GM23338 (cell line): Measurements from ENCODE around the gene APOL2. TPM values are rescaled to one million over a fixed set of nuclear protein-coding genes. Genes with fewer than 3 reads are reported as not detected.

Source experiments
- ATAC-seq: fragments of 200-7000 bp; cut with Tn5 transposase; 3 replicates; pipeline ENCODE4 v1.9.1; 2020
- DNase-seq: peaks from one replicate; pipeline ENCODE4 v3.0.0-alpha.2; 2015; ENCODE audit warnings: low spot score
- H2AFZ ChIP-seq: fragments of 200-600 bp; sonication (generic); 2 replicates; pipeline ENCODE4 v1.8.0; 2016; ENCODE audit warnings: antibody characterized with exemption, mild to moderate bottlenecking, moderate library complexity
- H3F3A ChIP-seq: fragments of 200-600 bp; sonication (generic); replicated peaks from 2 replicates; pipeline ENCODE4 v1.8.0; 2017; ENCODE audit warnings: antibody characterized with exemption, mixed run types, low read depth
- H3K27ac ChIP-seq: fragments of 200-600 bp; sonication (generic); 2 replicates; pipeline ENCODE4 v1.6.1; 2016; ENCODE audit warnings: low read depth
- H3K27me3 ChIP-seq: fragments of 200-600 bp; sonication (generic); 2 replicates; pipeline ENCODE4 v1.8.0; 2016; ENCODE audit warnings: mild to moderate bottlenecking, mixed run types, moderate library complexity; ENCODE audit not compliant: insufficient read depth
- H3K36me3 ChIP-seq: fragments of 200-600 bp; sonication (generic); 2 replicates; pipeline ENCODE4 v1.8.0; 2016; ENCODE audit warnings: mild to moderate bottlenecking; ENCODE audit not compliant: insufficient read depth
- H3K4me1 ChIP-seq: fragments of 200-600 bp; sonication (generic); 2 replicates; pipeline ENCODE4 v1.8.0; 2016; ENCODE audit warnings: mild to moderate bottlenecking, moderate library complexity; ENCODE audit not compliant: insufficient read depth
- H3K4me2 ChIP-seq: fragments of 200-600 bp; sonication (generic); 2 replicates; pipeline ENCODE4 v1.7.1; 2017; ENCODE audit warnings: mixed run types
- H3K4me3 ChIP-seq: fragments of 200-600 bp; sonication (generic); 2 replicates; pipeline ENCODE4 v1.6.1; 2016; ENCODE audit warnings: mixed run types
- H3K79me2 ChIP-seq: fragments of 200-600 bp; sonication (generic); replicated peaks from 2 replicates; pipeline ENCODE4 v1.8.0; 2017; ENCODE audit warnings: mild to moderate bottlenecking; ENCODE audit not compliant: insufficient read depth
- H3K9me2 ChIP-seq: fragments of 200-600 bp; sonication (generic); 2 replicates; pipeline ENCODE4 v1.8.0; 2017; ENCODE audit not compliant: insufficient read depth
- H4K20me1 ChIP-seq: fragments of 200-600 bp; sonication (generic); replicated peaks from 2 replicates; pipeline ENCODE4 v1.8.0; 2017; ENCODE audit warnings: mild to moderate bottlenecking; ENCODE audit not compliant: insufficient read depth
- H3K27ac Mint-ChIP-seq: 2 replicates; pipeline ENCODE4 v1.8.0; 2020; ENCODE audit warnings: inconsistent platforms, mild to moderate bottlenecking, moderate library complexity, mixed read lengths
- H3K27me3 Mint-ChIP-seq: 3 replicates; pipeline ENCODE4 v1.8.0; 2022; ENCODE audit warnings: low read depth, mild to moderate bottlenecking, moderate library complexity, mixed read lengths, inconsistent platforms; ENCODE audit not compliant: insufficient read depth, poor library complexity
- H3K36me3 Mint-ChIP-seq: 3 replicates; pipeline ENCODE4 v1.8.0; 2021; ENCODE audit warnings: low read depth, mild to moderate bottlenecking, inconsistent platforms, moderate library complexity, mixed read lengths
- H3K4me1 Mint-ChIP-seq: 3 replicates; pipeline ENCODE4 v1.8.0; 2020; ENCODE audit warnings: mild to moderate bottlenecking, inconsistent platforms, mixed read lengths
- H3K4me3 Mint-ChIP-seq: 3 replicates; pipeline ENCODE4 v1.8.0; 2021; ENCODE audit warnings: moderate library complexity, mild to moderate bottlenecking, inconsistent platforms, mixed read lengths
- H3K9me3 Mint-ChIP-seq: 3 replicates; pipeline ENCODE4 v1.8.0; 2020; ENCODE audit warnings: moderate library complexity, mild to moderate bottlenecking, inconsistent platforms, mixed read lengths
- CREB1 ChIP-seq: fragments of 250-450 bp; sonication (Bioruptor Pico); IDR thresholded peaks from 2 replicates; pipeline ENCODE4 v1.5.0; 2020; ENCODE audit warnings: low read depth, mild to moderate bottlenecking, moderate library complexity
- ETS1 ChIP-seq: IDR thresholded peaks from 2 replicates; pipeline ENCODE4 v1.6.1; 2016; ENCODE audit warnings: antibody characterized with exemption
- EZH2phosphoT487 ChIP-seq: fragments of 200-600 bp; sonication (generic); IDR thresholded peaks from one replicate; pipeline ENCODE4 v1.8.1; 2018; ENCODE audit warnings: antibody characterized with exemption; ENCODE audit not compliant: unreplicated experiment
- JUNB ChIP-seq: IDR thresholded peaks from one replicate; pipeline ENCODE4 v1.6.1; 2016; ENCODE audit warnings: antibody characterized with exemption; ENCODE audit not compliant: unreplicated experiment
- NANOG ChIP-seq: IDR thresholded peaks from 2 replicates; pipeline ENCODE4 v1.6.1; 2016; ENCODE audit warnings: antibody characterized with exemption, borderline replicate concordance
- POLR2AphosphoS5 ChIP-seq: IDR thresholded peaks from 2 replicates; pipeline ENCODE4 v1.6.1; 2016; ENCODE audit warnings: antibody characterized with exemption, low read depth
- REST ChIP-seq: IDR thresholded peaks from one replicate; pipeline ENCODE4 v1.6.1; 2018; ENCODE audit warnings: antibody characterized with exemption; ENCODE audit not compliant: unreplicated experiment
- STAT1 ChIP-seq: IDR thresholded peaks from one replicate; pipeline ENCODE4 v1.6.1; 2016; ENCODE audit warnings: antibody characterized with exemption; ENCODE audit not compliant: unreplicated experiment
- ZNF114 ChIP-seq: fragments of 250-450 bp; sonication (Bioruptor Pico); IDR thresholded peaks from 2 replicates; pipeline ENCODE4 v1.5.0; 2020; ENCODE audit warnings: mild to moderate bottlenecking, moderate library complexity
- ZNF331 ChIP-seq: fragments of 250-450 bp; sonication (Bioruptor Pico); IDR thresholded peaks from 2 replicates; pipeline ENCODE4 v1.5.0; 2020; ENCODE audit warnings: low read depth, mild to moderate bottlenecking, moderate library complexity
- ZNF462 ChIP-seq: fragments of 250-450 bp; sonication (Bioruptor Pico); IDR thresholded peaks from 2 replicates; pipeline ENCODE4 v1.5.0; 2020; ENCODE audit warnings: mild to moderate bottlenecking, moderate library complexity
- polyA plus RNA-seq: library from polyadenylated mRNA; unstranded; fragments of >200 nt; fragmentation: Nextera tagmentation; extraction: Ambion mirVana; gene quantifications from 2 replicates; pipeline ENCODE4 v1.2.1, GENCODE V29; 2016
- total RNA-seq: library from RNA; depleted of rRNA; stranded (reverse); fragments of >200 nt; shearing (Covaris generic); gene quantifications from 2 replicates; pipeline ENCODE4 v1.2.3, GENCODE V29; 2014

The APOL2 gene
- total and polyA plus RNA-seq, 2 experiments from 2014 or later = 5.5 to 10.4 TPM

GRCh38 chr22:36180038-36180880, 59.1 kb downstream of the APOL2 start (continued):
- TF ChIP-seq ETS1 (no peak), STAT1 (no peak)

GRCh38 chr22:36177160-36177559, 62.2 kb downstream of the APOL2 start:
- H3K36me3 ChIP-seq = no peaks in the 10 kb centered on the region
- H3K27ac Mint-ChIP-seq = no peak overlapping the region
- H2AFZ ChIP-seq = no peak overlapping the region
- no peaks in the 10 kb centered on the region for H4K20me1 ChIP-seq
- no peak overlapping the region for H3K4me3 ChIP-seq
- H3K9me3 Mint-ChIP-seq = no peaks in the 10 kb centered on the region
- ATAC-seq (no peak), DNase-seq (no peak)
- no peaks in the 10 kb centered on the region for H3K36me3 Mint-ChIP-seq
- no peak overlapping the region for H3K27ac ChIP-seq
- no peaks in the 10 kb centered on the region for H3K79me2 ChIP-seq
- no peaks in the 10 kb centered on the region for H3K4me1 ChIP-seq
- 0 out of 3 replicates have a peak, but pooled peaks cover 3% of the 10 kb centered on the region for H3K4me1 Mint-ChIP-seq
- no peaks in the 10 kb centered on the region for H3K27me3 Mint-ChIP-seq
- no peak overlapping the region for H3K4me3 Mint-ChIP-seq
- H3F3A ChIP-seq = no peaks in the 10 kb centered on the region
- H3K4me2 ChIP-seq = no peak overlapping the region
- peaks cover 16% of the 10 kb centered on the region for H3K9me2 ChIP-seq
- no peaks in the 10 kb centered on the region for H3K27me3 ChIP-seq
- TF ChIP-seq NANOG = no peak
- no peak for TF ChIP-seq EZH2phosphoT487
- TF ChIP-seq ZNF331 (CRISPR knock-in tag) = no peak
- TF ChIP-seq ZNF114 (CRISPR knock-in tag) = no peak
- no peak for TF ChIP-seq STAT1
- no peak for TF ChIP-seq REST
- no peak for TF ChIP-seq ETS1
- TF ChIP-seq JUNB = no peak
- TF ChIP-seq POLR2AphosphoS5 = no peak
- TF ChIP-seq CREB1 (CRISPR knock-in tag) = no peak
- TF ChIP-seq ZNF462 = no peak
